Natural killer cell (primary cell): ENCODE results near the gene TRANK1. TPM values are rescaled to one million over a fixed set of nuclear protein-coding genes. Genes with fewer than 3 reads are reported as not detected.

ENCODE experiments used
- ATAC-seq, 3 donors: fragments of 150-1000 bp in 2 of 3; fragments of 200-7000 bp in 1 of 3; cut with Tn5 transposase; 1 replicate in 1 of 3; 2 replicates in 2 of 3; pipeline ENCODE4 v1.10.0; 2021; ENCODE audit warnings: mild to moderate bottlenecking in 2 of 3, moderate library complexity in 2 of 3
- DNase-seq, 2 donors: peaks; one replicate each; pipeline versions ENCODE4 v3.0.0 to v3.0.0-alpha.2; 2013 to 2021; ENCODE audit warnings: mixed read lengths in 1 of 2
- H3K27ac ChIP-seq: one replicate; pipeline ENCODE4 v1.5.1; 2013; ENCODE audit warnings: mild to moderate bottlenecking, low read length
- H3K27me3 ChIP-seq: one replicate; pipeline ENCODE4 v1.6.1; 2013; ENCODE audit warnings: low read length; ENCODE audit not compliant: control insufficient read depth, insufficient read depth
- H3K36me3 ChIP-seq: one replicate; pipeline ENCODE4 v1.6.1; 2013; ENCODE audit warnings: low read length; ENCODE audit not compliant: control insufficient read depth, insufficient read depth
- H3K4me1 ChIP-seq: one replicate; pipeline ENCODE4 v1.6.1; 2013; ENCODE audit warnings: low read length; ENCODE audit not compliant: control insufficient read depth, insufficient read depth
- H3K4me3 ChIP-seq: one replicate; pipeline ENCODE4 v1.5.1; 2013; ENCODE audit warnings: low read length
- H3K9me3 ChIP-seq: one replicate; pipeline ENCODE4 v1.6.1; 2013; ENCODE audit warnings: low read length; ENCODE audit not compliant: control insufficient read depth, insufficient read depth
- H3K27ac Mint-ChIP-seq, 2 donors: one replicate each; pipeline ENCODE4 v1.8.0; 2022; ENCODE audit warnings: mild to moderate bottlenecking in 2 of 2, mixed read lengths in 2 of 2, moderate library complexity in 1 of 2
- H3K27me3 Mint-ChIP-seq, 2 donors: one replicate each; pipeline ENCODE4 v1.8.0; 2022; ENCODE audit warnings: low read depth in 2 of 2, mixed read lengths in 2 of 2
- H3K36me3 Mint-ChIP-seq: one replicate; pipeline ENCODE4 v1.8.0; 2022; ENCODE audit warnings: mixed read lengths
- H3K4me1 Mint-ChIP-seq, 2 donors: one replicate each; pipeline ENCODE4 v1.8.0; 2022; ENCODE audit warnings: mixed read lengths in 2 of 2
- H3K4me3 Mint-ChIP-seq: one replicate; pipeline ENCODE4 v1.8.0; 2022; ENCODE audit warnings: mild to moderate bottlenecking, moderate library complexity, mixed read lengths
- H3K9me3 Mint-ChIP-seq, 2 donors: one replicate each; pipeline ENCODE4 v1.8.0; 2022; ENCODE audit warnings: mixed read lengths in 2 of 2
- CTCF ChIP-seq: fragments of 200-600 bp; IDR thresholded peaks from one replicate; pipeline ENCODE4 v1.8.0; 2022; ENCODE audit warnings: antibody characterized with exemption
- WGBS: methylation state at CpG from one replicate; pipeline ENCODE4 v1.1.7; 2013; ENCODE audit warnings: missing lambda C conversion rate; ENCODE audit not compliant: insufficient coverage; 5-methylcytosine and 5-hydroxymethylcytosine counted together
- intact Hi-C: fragments of 100-400 bp; cut with micrococcal nuclease; formaldehyde crosslinking; loops from one replicate; pipeline ENCODE4 v1.14.2; 2022
- total RNA-seq, 4 donors: library from RNA; stranded (reverse); fragments of 120-200 nt in 1 of 4; gene quantifications; one replicate each; pipeline versions ENCODE4 v1.2.3 to v1.2.4, GENCODE V29; 2013 to 2022

The TRANK1 gene
- total RNA-seq, 3 donors from 2014 or later (not counting 1 experiment from before 2014, with no cell fraction given), result 105 to 158 (median 139) TPM

GRCh38 chr3:36911990-36912804, 32.7 kb downstream of the TRANK1 start:
- Histone ChIP-seq H3K4me1 (peaks cover 30% of the 10 kb centered on the region), H3K9me3 (no peaks in the 10 kb centered on the region), H3K27me3 (no peaks in the 10 kb centered on the region), H3K27ac (peak overlapping the region; percentile 89), H3K36me3 (no peaks in the 10 kb centered on the region), H3K4me3 (peak overlapping the region; percentile 6)
- peak overlapping the region; percentile 56 for H3K4me3 Mint-ChIP-seq
- ATAC-seq (peak; percentile 73 to 88 (median 76)), DNase-seq (peak in 1 of 2 donors; percentile 76)
- intact Hi-C loops, result loop anchor here (1.0 to 2.0 kb wide), 3 partner anchors 36 to 81 kb away; partner anchors contain the start of genes EPM2AIP1 and MLH1
- TF ChIP-seq CTCF, result no peak
- 2% methylated on average over 4 of the region's 4 CpGs for WGBS
- peaks cover 29 to 37% of the 10 kb centered on the region in 2 donors for H3K4me1 Mint-ChIP-seq
- H3K36me3 Mint-ChIP-seq, result peaks cover 8% of the 10 kb centered on the region
- no peaks in the 10 kb centered on the region for H3K9me3 Mint-ChIP-seq
- H3K27me3 Mint-ChIP-seq, result no peaks in the 10 kb centered on the region
- peak overlapping the region; percentile 77 to 83 for H3K27ac Mint-ChIP-seq

GRCh38 chr3:36909666-36910065, 35.2 kb downstream of the TRANK1 start:
- H3K4me1 ChIP-seq, result peaks cover 53% of the 10 kb centered on the region
- H3K4me3 ChIP-seq, result no peak overlapping the region
- Mint-ChIP-seq H3K27me3 (no peaks in the 10 kb centered on the region), H3K4me1 (peaks cover 52 to 60% of the 10 kb centered on the region in 2 donors), H3K4me3 (peak overlapping the region; percentile 98), H3K9me3 (no peaks in the 10 kb centered on the region), H3K36me3 (peaks cover 8% of the 10 kb centered on the region), H3K27ac (peak overlapping the region; percentile 94 to 97)
- intact Hi-C loops, result loop anchor here (2.0 kb wide), 1 partner anchor 35 kb away; the partner anchor contains the start of gene TRANK1
- ATAC-seq (no peak), DNase-seq (no peak)
- H3K36me3 ChIP-seq, result peaks cover 4% of the 10 kb centered on the region
- no peaks in the 10 kb centered on the region for H3K9me3 ChIP-seq
- TF ChIP-seq CTCF, result no peak
- peak overlapping the region; percentile 75 for H3K27ac ChIP-seq
- WGBS, result 100% methylated on average over 1 of the region's 1 CpG
- no peaks in the 10 kb centered on the region for H3K27me3 ChIP-seq

- Histone ChIP-seq H3K4me1 (peaks cover 58% of the 10 kb centered on the region), H3K36me3 (peaks cover 4% of the 10 kb centered on the region), H3K4me3 (no peak overlapping the region), H3K27me3 (no peaks in the 10 kb centered on the region), H3K9me3 (no peaks in the 10 kb centered on the region), H3K27ac (peak overlapping the region; percentile 75)
- Mint-ChIP-seq H3K36me3 (peaks cover 8% of the 10 kb centered on the region), H3K27me3 (no peaks in the 10 kb centered on the region), H3K9me3 (no peaks in the 10 kb centered on the region), H3K4me3 (peak overlapping the region; percentile 98), H3K27ac (peak overlapping the region; percentile 94 to 97), H3K4me1 (peaks cover 54 to 61% of the 10 kb centered on the region in 2 donors)
- WGBS, result 68% methylated on average over 2 of the region's 2 CpGs
- intact Hi-C loops, result loop anchor here (2.0 kb wide), 1 partner anchor 36 kb away; the partner anchor contains the start of gene TRANK1
- DNase-seq, result no peak
- TF ChIP-seq CTCF, result no peak
- ATAC-seq, result no peak
These were observed 35.7 kb downstream of the TRANK1 start for GRCh38 chr3:36909181-36909580.
